ENCODE results near the gene LIPC. TPM values are rescaled to one million over a fixed set of nuclear protein-coding genes. Genes with fewer than 3 reads are reported as not detected.

LIPC gene
- total and polyA plus RNA-seq, 2 experiments from 2014 or later = 0.43 to 0.63 TPM

DNA sequence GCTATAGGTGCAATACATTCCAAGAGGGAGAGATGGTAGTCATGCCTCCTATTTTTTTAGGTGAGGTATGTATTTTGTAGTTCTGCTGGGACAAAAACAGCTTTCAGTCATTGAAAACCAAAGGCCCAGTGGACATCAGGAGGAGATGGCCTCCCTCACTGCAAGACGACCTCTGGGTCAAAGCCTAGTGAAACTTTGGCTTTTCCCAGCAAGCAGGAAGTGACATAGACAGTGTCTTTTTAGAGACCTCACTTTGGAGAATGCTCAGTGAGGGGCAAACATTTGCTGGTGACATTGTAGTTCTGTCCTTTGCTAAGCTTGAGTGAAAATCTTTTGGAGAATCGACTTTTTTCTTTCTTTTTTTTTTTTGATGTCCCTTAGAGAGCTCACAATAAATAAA lies 27.3 kb downstream of the LIPC start:
- H3K36me3 ChIP-seq (ENCODE audit: low read depth) = no peaks in the 10 kb centered on the region
- no peak overlapping the region for H3K4me3 ChIP-seq
- H3K9me3 ChIP-seq (ENCODE audit: low read depth) = no peaks in the 10 kb centered on the region
- 56 to 70% methylated on average over 2 of the region's 2 CpGs for WGBS, 2 experiments (ENCODE audit: low coverage in 1 of 2, low lambda C conversion rate in 2 of 2, missing lambda C conversion rate in 2 of 2)
- H3K9ac ChIP-seq = no peak overlapping the region
- in situ Hi-C loops (cut with MboI) = no loop called here
- H3K4me1 ChIP-seq (ENCODE audit: insufficient read depth) = peaks cover 22% of the 10 kb centered on the region
- H2AFZ ChIP-seq = no peak overlapping the region
- no peaks in the 10 kb centered on the region for H3K9me2 ChIP-seq (ENCODE audit: insufficient read depth)
- no peak overlapping the region for H3K4me2 ChIP-seq (ENCODE audit: unreplicated experiment)
- H3K27ac ChIP-seq = no peak overlapping the region
- no peaks in the 10 kb centered on the region for H3K79me2 ChIP-seq (ENCODE audit: insufficient read depth)
- no peaks in the 10 kb centered on the region for H3K27me3 ChIP-seq (replicated peaks; ENCODE audit: insufficient read depth)
- peaks cover 5% of the 10 kb centered on the region for H3F3A ChIP-seq (ENCODE audit: insufficient read depth)
- H4K20me1 ChIP-seq (ENCODE audit: insufficient read depth) = no peaks in the 10 kb centered on the region
- no peak for TF ChIP-seq EZH2phosphoT487 (IDR thresholded peaks at IDR 0.05; ENCODE audit: insufficient read depth, low read depth)
- TF ChIP-seq EZH2 (IDR thresholded peaks at IDR 0.05; ENCODE audit: insufficient read depth, poor library complexity, severe bottlenecking) = no peak
- DNase-seq = no peak

DNA sequence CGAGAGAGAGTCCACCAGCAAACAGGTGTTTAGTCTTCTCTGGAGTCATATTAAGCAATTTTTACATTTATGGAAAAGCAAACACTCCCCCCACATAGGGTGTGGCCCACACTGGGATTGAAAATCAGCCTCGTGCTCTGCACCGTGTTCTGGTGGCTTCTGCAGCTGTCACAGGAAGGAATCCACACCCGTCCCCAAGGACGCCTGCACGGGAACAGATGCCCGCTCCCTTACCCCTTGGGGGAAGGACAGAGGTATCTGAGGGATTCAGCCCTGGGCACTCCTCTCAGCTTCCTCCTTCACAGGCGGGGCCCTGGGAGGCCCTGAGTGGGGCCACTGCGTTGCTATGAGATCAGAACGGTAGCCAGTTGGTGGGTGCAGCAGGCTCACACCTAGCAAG lies 27.8 kb downstream of the LIPC start:
- TF ChIP-seq EZH2 (IDR thresholded peaks at IDR 0.05; ENCODE audit: insufficient read depth, poor library complexity, severe bottlenecking) = no peak
- TF ChIP-seq EZH2phosphoT487 (IDR thresholded peaks at IDR 0.05; ENCODE audit: insufficient read depth, low read depth) = no peak
- WGBS, 2 experiments (ENCODE audit: low coverage in 1 of 2, low lambda C conversion rate in 2 of 2, missing lambda C conversion rate in 2 of 2) = 65 to 75% methylated on average over 10 of the region's 10 CpGs
- H3K9ac ChIP-seq = no peak overlapping the region

DNA sequence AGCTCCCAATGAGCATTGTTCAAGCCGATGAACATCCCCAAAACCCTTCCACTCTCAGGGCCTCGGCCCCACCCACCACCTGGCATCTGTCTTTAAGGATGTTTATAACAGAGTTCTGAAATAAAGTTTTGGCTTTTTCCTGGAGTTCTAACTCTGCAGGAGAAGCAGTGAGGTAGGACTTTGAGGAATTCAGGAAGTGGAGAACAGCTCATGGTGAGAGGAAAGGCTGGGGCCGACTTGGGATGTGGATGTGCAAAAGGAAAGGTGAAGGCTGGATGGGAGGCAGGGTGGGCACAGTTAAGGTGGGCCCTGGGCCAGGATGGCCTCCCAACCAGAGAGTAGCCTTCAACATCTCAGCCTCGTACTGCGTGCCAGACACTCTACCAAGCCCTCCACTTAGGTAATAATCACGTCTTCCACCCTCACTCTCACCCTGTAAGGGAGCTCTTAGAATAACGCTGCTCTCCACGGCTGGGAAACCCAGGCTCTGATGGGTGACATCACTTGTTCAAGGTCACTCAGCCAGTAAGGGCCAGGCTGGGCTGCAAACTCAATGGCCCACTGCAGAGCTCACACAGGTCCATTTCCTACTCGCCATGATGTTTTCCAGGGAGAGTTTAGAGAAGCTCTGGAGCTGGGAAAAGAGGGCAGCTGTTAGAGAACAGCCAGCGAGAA lies 28.5 kb downstream of the LIPC start:
- H2AFZ ChIP-seq = no peak overlapping the region
- TF ChIP-seq EZH2 (IDR thresholded peaks at IDR 0.05; ENCODE audit: insufficient read depth, poor library complexity, severe bottlenecking) (no peak), EZH2phosphoT487 (IDR thresholded peaks at IDR 0.05; ENCODE audit: insufficient read depth, low read depth) (no peak)
- 83 to 89% methylated on average over 10 of the region's 10 CpGs for WGBS, 2 experiments (ENCODE audit: low coverage in 1 of 2, low lambda C conversion rate in 2 of 2, missing lambda C conversion rate in 2 of 2)
- H3K4me2 ChIP-seq (ENCODE audit: unreplicated experiment) = no peak overlapping the region
- H3K4me3 ChIP-seq = no peak overlapping the region
- H3K27me3 ChIP-seq (replicated peaks; ENCODE audit: insufficient read depth) = no peaks in the 10 kb centered on the region
- no peaks in the 10 kb centered on the region for H4K20me1 ChIP-seq (ENCODE audit: insufficient read depth)
- H3K27ac ChIP-seq = no peak overlapping the region
- no peaks in the 10 kb centered on the region for H3K36me3 ChIP-seq (ENCODE audit: low read depth)
- no peaks in the 10 kb centered on the region for H3K9me2 ChIP-seq (ENCODE audit: insufficient read depth)
- H3K79me2 ChIP-seq (ENCODE audit: insufficient read depth) = no peaks in the 10 kb centered on the region
- DNase-seq = no peak
- H3K4me1 ChIP-seq (ENCODE audit: insufficient read depth) = peaks cover 11% of the 10 kb centered on the region
- no peaks in the 10 kb centered on the region for H3K9me3 ChIP-seq (ENCODE audit: low read depth)
- in situ Hi-C loops (cut with MboI) = no loop called here
- H3K9ac ChIP-seq = no peak overlapping the region
- H3F3A ChIP-seq (ENCODE audit: insufficient read depth) = peaks cover 5% of the 10 kb centered on the region

More for the DNA sequence above, 27.8 kb downstream of the LIPC start:
- Histone ChIP-seq H3K4me2 (ENCODE audit: unreplicated experiment) (no peak overlapping the region), H3K27me3 (replicated peaks; ENCODE audit: insufficient read depth) (no peaks in the 10 kb centered on the region), H3K36me3 (ENCODE audit: low read depth) (no peaks in the 10 kb centered on the region), H4K20me1 (ENCODE audit: insufficient read depth) (no peaks in the 10 kb centered on the region), H3K79me2 (ENCODE audit: insufficient read depth) (no peaks in the 10 kb centered on the region), H2AFZ (no peak overlapping the region), H3F3A (ENCODE audit: insufficient read depth) (peaks cover 5% of the 10 kb centered on the region), H3K9me3 (ENCODE audit: low read depth) (no peaks in the 10 kb centered on the region), H3K4me1 (ENCODE audit: insufficient read depth) (peaks cover 18% of the 10 kb centered on the region), H3K4me3 (no peak overlapping the region), H3K9me2 (ENCODE audit: insufficient read depth) (no peaks in the 10 kb centered on the region), H3K27ac (no peak overlapping the region)
- in situ Hi-C loops (cut with MboI) = no loop called here
- no peak for DNase-seq

DNA sequence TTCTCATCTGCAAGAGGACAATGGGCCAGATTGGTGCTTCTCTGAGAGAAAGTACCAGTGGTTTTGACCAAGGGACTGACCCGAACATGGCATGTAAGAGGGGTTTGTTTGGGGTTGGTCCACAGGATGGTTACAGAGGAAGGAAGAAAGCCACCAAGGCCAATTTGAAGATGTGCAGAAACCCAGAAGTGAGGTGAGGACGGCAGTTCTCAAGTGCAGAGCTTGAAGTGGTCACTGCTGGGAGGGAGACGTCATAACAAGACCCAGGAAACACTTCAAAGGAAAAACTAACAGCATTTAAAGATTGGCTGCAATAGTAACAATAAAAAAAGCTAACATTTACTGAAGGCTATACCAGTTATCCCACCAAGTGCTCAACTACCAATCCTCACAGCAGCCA lies 29.1 kb downstream of the LIPC start:
- Histone ChIP-seq H3K27ac (no peak overlapping the region), H3K4me1 (ENCODE audit: insufficient read depth) (peaks cover 12% of the 10 kb centered on the region)

More for the DNA sequence above, 29.1 kb downstream of the LIPC start:
- Histone ChIP-seq H3K9ac (no peak overlapping the region), H3K4me3 (no peak overlapping the region), H3K9me3 (ENCODE audit: low read depth) (no peaks in the 10 kb centered on the region), H3K9me2 (ENCODE audit: insufficient read depth) (no peaks in the 10 kb centered on the region), H3K4me2 (ENCODE audit: unreplicated experiment) (no peak overlapping the region), H4K20me1 (ENCODE audit: insufficient read depth) (no peaks in the 10 kb centered on the region), H3F3A (ENCODE audit: insufficient read depth) (peaks cover 7% of the 10 kb centered on the region), H3K36me3 (ENCODE audit: low read depth) (no peaks in the 10 kb centered on the region), H2AFZ (no peak overlapping the region), H3K79me2 (ENCODE audit: insufficient read depth) (no peaks in the 10 kb centered on the region), H3K27me3 (replicated peaks; ENCODE audit: insufficient read depth) (no peaks in the 10 kb centered on the region)
- no peak for DNase-seq
- in situ Hi-C loops (cut with MboI) = no loop called here
- TF ChIP-seq EZH2phosphoT487 (IDR thresholded peaks at IDR 0.05; ENCODE audit: insufficient read depth, low read depth) = no peak
- no peak for TF ChIP-seq EZH2 (IDR thresholded peaks at IDR 0.05; ENCODE audit: insufficient read depth, poor library complexity, severe bottlenecking)
- WGBS, 2 experiments (ENCODE audit: low coverage in 1 of 2, low lambda C conversion rate in 2 of 2, missing lambda C conversion rate in 2 of 2) = 94 to 96% methylated on average over 3 of the region's 3 CpGs

Data from GM23248 (cell line).